GM18907 (cell line): Measurements from ENCODE around the gene CDH22.

Experiments
- ATAC-seq: cut with Tn5 transposase; IDR thresholded peaks from one replicate; pipeline ENCODE4 v1.9.1; 2021; ENCODE audit warnings: mild to moderate bottlenecking, moderate library complexity; ENCODE audit not compliant: unreplicated experiment

CDH22 gene

DNA sequence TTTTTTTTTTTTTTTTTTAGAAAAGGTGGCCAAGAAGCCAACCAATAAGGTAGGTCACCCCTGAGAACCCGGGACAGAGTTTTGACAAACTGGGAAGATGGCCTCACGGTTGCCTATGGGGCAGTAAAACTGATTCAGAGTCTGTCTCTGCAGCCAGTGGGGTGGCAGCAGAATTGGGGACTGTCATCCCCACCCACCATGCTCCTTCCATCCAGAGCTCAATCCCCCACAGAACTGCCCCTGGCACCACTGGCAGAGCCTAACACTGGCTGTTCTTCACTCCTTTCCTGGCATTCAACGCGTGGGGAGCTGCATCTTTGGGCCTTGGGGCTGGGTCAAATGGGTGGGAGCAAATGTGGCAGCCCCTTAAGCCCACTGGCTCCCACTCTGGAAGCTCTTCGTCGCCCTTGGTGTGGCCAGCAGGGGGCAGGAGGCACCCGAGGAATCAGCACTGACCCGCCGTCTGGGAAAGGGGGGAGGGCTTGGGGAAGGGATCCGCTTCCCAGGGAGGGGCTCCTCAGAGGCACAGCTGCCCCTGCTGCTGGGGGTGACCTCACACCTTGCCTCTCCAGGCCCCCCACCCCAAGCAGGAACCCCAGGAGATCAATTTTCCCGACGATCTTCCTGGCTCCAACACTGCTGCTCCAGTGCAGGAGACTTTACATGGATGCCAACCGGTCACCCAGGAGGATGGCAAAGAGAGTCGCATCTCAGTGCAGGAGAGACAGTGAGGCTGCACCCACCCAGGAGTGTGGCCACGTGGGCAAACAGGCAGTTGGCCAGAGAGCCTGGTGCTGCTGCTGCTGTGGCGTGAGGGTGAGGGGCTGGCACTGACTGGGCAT, 179.8 kb downstream of the CDH22 start:
- no peak for ATAC-seq

DNA sequence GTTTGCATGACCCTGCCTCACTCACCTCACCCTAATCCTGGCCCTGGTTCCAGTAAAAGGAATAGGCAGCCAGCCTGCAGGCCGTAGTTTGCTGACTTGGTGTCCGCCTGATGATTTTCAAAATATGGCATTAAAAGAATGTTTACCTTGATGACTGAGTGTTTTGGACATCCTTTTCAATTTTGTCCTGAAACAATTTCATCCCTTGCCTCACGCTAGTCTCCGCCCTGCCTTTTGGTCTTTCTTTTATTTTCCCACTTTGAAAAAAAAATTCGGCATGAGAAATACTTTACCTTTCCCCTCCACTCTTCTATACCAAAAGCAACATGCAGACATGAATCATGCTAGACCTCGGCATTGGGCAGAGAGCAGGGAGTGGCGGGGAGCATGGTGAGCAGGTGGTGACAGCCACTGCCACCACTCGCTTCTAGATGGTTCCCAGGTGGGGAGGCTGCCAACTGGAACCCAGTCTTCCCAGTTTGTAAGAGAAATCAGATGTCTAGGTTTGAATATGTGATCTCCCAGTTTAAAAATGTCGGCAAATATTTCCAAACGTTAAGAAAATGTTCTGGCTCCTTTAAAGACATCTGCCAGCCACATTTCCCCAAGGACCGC, 180.8 kb downstream of the CDH22 start:
- no peak for ATAC-seq

DNA sequence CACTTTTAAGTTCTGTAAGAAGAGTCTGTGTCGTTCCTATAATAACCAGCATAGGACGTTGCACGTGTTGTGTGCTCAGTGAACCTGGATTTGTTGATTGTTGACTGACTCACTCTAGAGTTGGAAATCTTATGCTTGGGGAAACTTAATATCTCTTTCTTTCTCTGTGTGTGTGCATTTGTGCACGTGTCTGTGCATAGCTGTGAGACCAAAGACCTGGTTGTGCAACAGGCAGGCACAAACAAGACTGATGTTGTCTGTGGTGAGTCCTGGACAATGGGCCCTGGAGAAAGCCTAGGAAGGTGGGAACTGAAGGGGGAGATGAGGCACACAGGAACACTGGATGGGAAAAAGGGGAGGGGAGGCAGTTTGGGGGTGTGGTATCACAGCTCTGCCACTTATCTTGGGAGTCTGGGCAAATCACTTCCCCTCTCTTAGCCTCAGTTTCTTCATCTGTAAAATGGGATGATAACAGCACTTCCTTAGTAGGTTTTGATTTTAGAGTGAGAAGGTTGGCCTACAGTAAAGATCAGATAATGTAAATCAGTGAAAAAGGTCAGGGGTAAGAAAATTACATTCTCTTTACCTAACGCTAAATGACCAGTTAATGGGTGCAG, 181.8 kb downstream of the CDH22 start:
- no peak for ATAC-seq
